IMR-90 (cell line): ENCODE results near the gene FYCO1. TPM values are rescaled to one million over a fixed set of nuclear protein-coding genes. Genes with fewer than 3 reads are reported as not detected.

Experiments used
- ATAC-seq: fragments of 200-7000 bp; cut with Tn5 transposase; 2 replicates; pipeline ENCODE4 v1.9.1; 2020; ENCODE audit warnings: low read depth, mild to moderate bottlenecking, moderate library complexity
- BruUV-seq: library from RNA; stranded (reverse); fragments of 400-500 nt; replicated peaks from 2 replicates; lab custom pipeline; 2021; lab: Mats Ljungman, UMichigan
- CTCF ChIA-PET: fragments of 300-600 bp; formaldehyde crosslinking; extraction: SDS; loops from one replicate; lab custom pipeline; 2021; ENCODE audit warnings: antibody characterized with exemption; lab: Yijun Ruan, JAX
- POLR2A ChIA-PET: fragments of 300-600 bp; sonication (Branson Sonifier 250); formaldehyde crosslinking; loops from one replicate; lab custom pipeline; 2022; ENCODE audit warnings: antibody characterized with exemption; ENCODE audit not compliant: unreplicated experiment; lab: Charles Lee
- DNase-seq: peaks from one replicate; pipeline ENCODE4 v3.0.0; 2013
- H2AFZ ChIP-seq: replicated peaks from 2 replicates; pipeline ENCODE3; 2013; ENCODE audit warnings: low read length, mild to moderate bottlenecking; ENCODE audit not compliant: poor library complexity
- H2AK5ac ChIP-seq: 2 replicates; pipeline ENCODE4 v1.6.1; 2013; ENCODE audit warnings: low read depth, low read length, inconsistent platforms
- H2AK9ac ChIP-seq: replicated peaks from 2 replicates; pipeline ENCODE3; 2013; ENCODE audit warnings: mild to moderate bottlenecking, low read depth, low read length, moderate library complexity; ENCODE audit not compliant: poor library complexity
- H2BK120ac ChIP-seq: 2 replicates; pipeline ENCODE4 v1.6.1; 2013; ENCODE audit warnings: low read depth, low read length, inconsistent platforms
- H2BK15ac ChIP-seq: 3 replicates; pipeline ENCODE4 v1.6.1; 2013; ENCODE audit warnings: low read depth, low read length, inconsistent platforms
- H2BK20ac ChIP-seq: 2 replicates; pipeline ENCODE4 v1.6.1; 2013; ENCODE audit warnings: low read depth, mild to moderate bottlenecking, inconsistent platforms, low read length, moderate library complexity
- H2BK5ac ChIP-seq: 2 replicates; pipeline ENCODE4 v1.6.1; 2013; ENCODE audit warnings: mild to moderate bottlenecking, low read depth, low read length, inconsistent platforms; ENCODE audit not compliant: poor library complexity, severe bottlenecking
- H3K14ac ChIP-seq: replicated peaks from 2 replicates; pipeline ENCODE4 v1.6.1; 2013; ENCODE audit warnings: low read depth, low read length, inconsistent platforms
- H3K18ac ChIP-seq: 2 replicates; pipeline ENCODE4 v1.6.1; 2013; ENCODE audit warnings: low read depth, low read length, control low read depth
- H3K23ac ChIP-seq: 2 replicates; pipeline ENCODE4 v1.6.1; 2013; ENCODE audit warnings: low read depth, low read length, inconsistent platforms
- H3K27ac ChIP-seq: 2 replicates; pipeline ENCODE4 v1.5.1; 2013; ENCODE audit warnings: mild to moderate bottlenecking, control low read depth, low read length; ENCODE audit not compliant: insufficient read depth
- H3K27me3 ChIP-seq: 2 replicates; pipeline ENCODE4 v1.6.1; 2013; ENCODE audit warnings: low read length; ENCODE audit not compliant: control insufficient read depth, insufficient read depth
- H3K36me3 ChIP-seq: 2 replicates; pipeline ENCODE4 v1.6.1; 2013; ENCODE audit warnings: low read length, mixed read lengths; ENCODE audit not compliant: control insufficient read depth, insufficient read depth
- H3K4ac ChIP-seq: 2 replicates; pipeline ENCODE4 v1.6.1; 2013; ENCODE audit warnings: low read depth, low read length, inconsistent platforms
- H3K4me1 ChIP-seq: 2 replicates; pipeline ENCODE4 v1.6.1; 2013; ENCODE audit warnings: low read length, mixed read lengths; ENCODE audit not compliant: control insufficient read depth, insufficient read depth
- H3K4me2 ChIP-seq: 2 replicates; pipeline ENCODE4 v1.6.1; 2013; ENCODE audit warnings: low read depth, mild to moderate bottlenecking, control low read depth, low read length, moderate library complexity
- H3K4me3 ChIP-seq: 2 replicates; pipeline ENCODE4 v1.5.1; 2013; ENCODE audit warnings: low read depth, mild to moderate bottlenecking, control low read depth, low read length, moderate library complexity; ENCODE audit not compliant: insufficient read depth
- H3K56ac ChIP-seq: 2 replicates; pipeline ENCODE4 v1.6.1; 2013; ENCODE audit warnings: low read length, inconsistent platforms; ENCODE audit not compliant: insufficient read depth; ENCODE audit errors: extremely low read depth
- H3K79me1 ChIP-seq, 2 experiments: 2 replicates each; pipeline ENCODE4 v1.6.1; 2013; ENCODE audit warnings: low read length in 2 of 2, inconsistent platforms in 1 of 2, low read depth in 1 of 2
- H3K9ac ChIP-seq: 2 replicates; pipeline ENCODE4 v1.6.1; 2013; ENCODE audit warnings: low read depth, low read length, control low read depth
- H3K9me1 ChIP-seq: 2 replicates; pipeline ENCODE4 v1.6.1; 2013; ENCODE audit warnings: low read length, inconsistent platforms; ENCODE audit not compliant: insufficient read depth
- H3K9me3 ChIP-seq: 2 replicates; pipeline ENCODE4 v1.6.1; 2013; ENCODE audit warnings: low read length; ENCODE audit not compliant: control insufficient read depth, insufficient read depth
- H4K20me1 ChIP-seq: 2 replicates; pipeline ENCODE4 v1.6.1; 2013; ENCODE audit warnings: low read length, inconsistent platforms; ENCODE audit not compliant: insufficient read depth
- H4K5ac ChIP-seq: 2 replicates; pipeline ENCODE4 v1.6.1; 2013; ENCODE audit warnings: mild to moderate bottlenecking, low read depth, low read length, control low read depth
- H4K8ac ChIP-seq, 2 experiments: 2 replicates each; pipeline ENCODE4 v1.6.1; 2013; ENCODE audit warnings: low read depth in 2 of 2, low read length in 2 of 2, control low read depth in 1 of 2, inconsistent platforms in 1 of 2
- H4K91ac ChIP-seq: 2 replicates; pipeline ENCODE4 v1.6.1; 2013; ENCODE audit warnings: low read depth, low read length, inconsistent platforms; ENCODE audit not compliant: insufficient read depth
- BHLHE40 ChIP-seq: fragments of 150-350 bp; IDR thresholded peaks from 2 replicates; pipeline ENCODE4 v1.6.1; 2016; ENCODE audit warnings: mild to moderate bottlenecking, low read depth, low read length
- CHD1 ChIP-seq: IDR thresholded peaks from 2 replicates; pipeline ENCODE4 v1.6.1; 2012; ENCODE audit warnings: low read depth, low read length, improper control_type of control experiment
- MAFK ChIP-seq: IDR thresholded peaks from 2 replicates; pipeline ENCODE4 v1.6.1; 2012; ENCODE audit warnings: low read depth, low read length, improper control_type of control experiment
- MXI1 ChIP-seq: IDR thresholded peaks from 2 replicates; pipeline ENCODE4 v1.6.1; 2012; ENCODE audit warnings: low read depth, mild to moderate bottlenecking, low read length, moderate library complexity, borderline replicate concordance
- RCOR1 ChIP-seq: IDR thresholded peaks from 2 replicates; pipeline ENCODE4 v1.6.1; 2012; ENCODE audit warnings: mild to moderate bottlenecking, low read length, improper control_type of control experiment; ENCODE audit not compliant: insufficient replicate concordance
- WGBS, 2 experiments: methylation state at CpG; one replicate each; pipeline versions ENCODE4 v1.1.5 to v1.1.7; 2013; ENCODE audit warnings: missing lambda C conversion rate in 2 of 2; ENCODE audit not compliant: insufficient read length in 1 of 2; ENCODE audit errors: extremely low coverage in 2 of 2; 5-methylcytosine and 5-hydroxymethylcytosine counted together
- dilution Hi-C: fragments of 300-500 bp; cut with HindIII; formaldehyde crosslinking; loops from one replicate; pipeline ENCODE4 v1.14.3; 2018; ENCODE audit warnings: low sequenced_read_pairs; ENCODE audit not compliant: unreplicated experiment
- in situ Hi-C: fragments of 300-500 bp; cut with MboI; formaldehyde crosslinking; loops from 3 replicates; pipeline ENCODE4 v1.14.3; 2019; ENCODE audit warnings: low sequenced_read_pairs, inconsistent platforms, mixed read lengths
- intact Hi-C: fragments of 100-400 bp; cut with micrococcal nuclease; formaldehyde crosslinking; loops from 2 replicates; pipeline ENCODE4 v1.10.0; 2022
- polyA plus RNA-seq, 3 experiments: library from polyadenylated mRNA; depleted of rRNA; stranded (reverse); fragments of >200 nt; gene quantifications; 2 replicates each; pipeline ENCODE4 v1.2.3, GENCODE V29; 2012; ENCODE audit warnings: low replicate concordance in 1 of 3
- total RNA-seq: library from RNA; depleted of rRNA; stranded (reverse); fragments of >200 nt; gene quantifications from 2 replicates; pipeline ENCODE4 v1.2.3, GENCODE V29; 2012

Gene FYCO1
- total and polyA plus RNA-seq, 2 of the 4 experiments (the other 2 are of a cell fraction) = 13.7 to 20.1 TPM

DNA sequence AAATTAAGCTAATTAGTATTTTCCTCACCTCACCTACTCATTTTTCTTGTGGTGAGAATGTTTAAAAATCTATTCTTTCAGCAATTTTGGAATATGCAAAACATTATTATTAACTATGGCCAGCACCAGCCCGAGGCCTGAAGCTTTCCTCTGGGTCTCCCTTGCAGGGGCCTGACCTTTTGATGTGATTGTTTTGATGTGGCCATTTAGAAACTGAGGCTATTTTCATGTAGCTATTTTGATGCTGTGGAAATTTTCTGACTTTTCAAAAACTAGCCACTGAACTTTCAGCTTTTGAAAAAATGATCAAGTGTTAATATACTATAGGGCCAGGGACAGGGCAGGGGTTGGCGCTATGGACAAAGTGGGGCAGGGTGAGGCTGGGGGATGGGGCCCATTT is 117.5 kb downstream of the FYCO1 start:
- Histone ChIP-seq H2BK120ac (no peak overlapping the region), H3K9me1 (0 out of 2 replicates have a peak, but pooled peaks cover 2% of the 10 kb centered on the region), H3K4ac (no peak overlapping the region), H3K4me3 (no peak overlapping the region), H4K91ac (no peak overlapping the region), H3K36me3 (no peaks in the 10 kb centered on the region), H4K5ac (no peak overlapping the region), H2AK9ac (no peak overlapping the region), H2AK5ac (no peak overlapping the region), H2BK15ac (no peak overlapping the region), H2AFZ (no peak overlapping the region), H3K27ac (no peak overlapping the region), H3K14ac (no peak overlapping the region), H3K9ac (no peak overlapping the region), H3K18ac (no peak overlapping the region), H3K56ac (no peak overlapping the region), H2BK20ac (no peak overlapping the region), H3K79me1 (no peaks in the 10 kb centered on the region), H3K9me3 (no peaks in the 10 kb centered on the region), H4K8ac (no peak overlapping the region), H4K20me1 (no peaks in the 10 kb centered on the region), H3K4me1 (no peaks in the 10 kb centered on the region; the same call in 1 of the 2 replicates), H3K27me3 (peaks cover 36% of the 10 kb centered on the region), H3K4me2 (no peak overlapping the region), H2BK5ac (no peak overlapping the region), H3K23ac (no peak overlapping the region)
- no CpG with 5 or more reads among the region's 2 CpGs for WGBS, 2 experiments
- ChIA-PET CTCF (interaction anchor here (0.7 kb wide), 1 partner anchor 16 kb away, joined by 3 read pairs; no protein-coding TSS in a partner anchor), POLR2A (no interaction called here)
- in situ Hi-C loops (no loop called here), dilution Hi-C loops (no loop called here), intact Hi-C loops (no loop called here)
- DNase-seq (no peak), ATAC-seq (no peak)
- no TSS peak for BruUV-seq
- TF ChIP-seq MAFK (no peak), BHLHE40 (no peak), MXI1 (no peak), RCOR1 (no peak), CHD1 (no peak)
